ENCODE measurements around the gene CDK6. TPM values are rescaled to one million over a fixed set of nuclear protein-coding genes. Genes with fewer than 3 reads are reported as not detected.

CDK6 gene
- total RNA-seq, 2 donors from 2014 or later: 32.6 to 35.0 TPM

GRCh38 chr7:92880212-92881090 is 44.1 kb upstream of the CDK6 start:
- 96% methylated on average over 2 of the region's 2 CpGs; no CpG with 5 or more reads in 1 of the 2 donors for WGBS, 2 donors

DNA sequence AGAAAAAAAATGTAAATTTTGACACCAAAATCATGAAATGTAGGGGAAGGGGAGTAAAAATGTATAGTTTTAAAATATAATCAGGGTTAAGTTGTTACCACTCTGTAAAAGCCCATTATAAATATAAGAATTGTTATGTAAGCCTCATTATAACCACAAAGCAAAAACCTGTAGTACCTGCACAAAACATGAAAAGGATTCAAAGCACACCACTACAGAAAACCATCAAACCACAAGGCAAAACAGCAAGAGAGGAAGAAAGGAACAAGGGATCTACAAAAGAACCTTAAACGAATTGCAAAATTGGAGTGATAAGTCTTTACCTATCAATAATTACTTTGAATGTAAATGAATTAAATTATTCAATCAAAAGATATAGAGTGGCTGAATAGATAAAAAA is 41.0 kb upstream of the CDK6 start:
- H3K9me3 ChIP-seq: no peaks in the 10 kb centered on the region
- H3K27me3 ChIP-seq: no peaks in the 10 kb centered on the region
- intact Hi-C loops (cut with DNase I): no loop called here
- WGBS, 2 donors: 69 to 75% methylated on average over 1 of the region's 1 CpG
- H3K4me3 ChIP-seq: no peak overlapping the region
- H3K4me1 ChIP-seq: no peaks in the 10 kb centered on the region
- H3K36me3 ChIP-seq (replicated peaks in 1 of 2; ENCODE audit: insufficient read depth in 1 of 2, low read depth in 2 of 2): no peaks in the 10 kb centered on the region
- ATAC-seq: no peak
- no peak for DNase-seq
- no peak overlapping the region for H3K27ac ChIP-seq
- TF ChIP-seq, protein P1, sequence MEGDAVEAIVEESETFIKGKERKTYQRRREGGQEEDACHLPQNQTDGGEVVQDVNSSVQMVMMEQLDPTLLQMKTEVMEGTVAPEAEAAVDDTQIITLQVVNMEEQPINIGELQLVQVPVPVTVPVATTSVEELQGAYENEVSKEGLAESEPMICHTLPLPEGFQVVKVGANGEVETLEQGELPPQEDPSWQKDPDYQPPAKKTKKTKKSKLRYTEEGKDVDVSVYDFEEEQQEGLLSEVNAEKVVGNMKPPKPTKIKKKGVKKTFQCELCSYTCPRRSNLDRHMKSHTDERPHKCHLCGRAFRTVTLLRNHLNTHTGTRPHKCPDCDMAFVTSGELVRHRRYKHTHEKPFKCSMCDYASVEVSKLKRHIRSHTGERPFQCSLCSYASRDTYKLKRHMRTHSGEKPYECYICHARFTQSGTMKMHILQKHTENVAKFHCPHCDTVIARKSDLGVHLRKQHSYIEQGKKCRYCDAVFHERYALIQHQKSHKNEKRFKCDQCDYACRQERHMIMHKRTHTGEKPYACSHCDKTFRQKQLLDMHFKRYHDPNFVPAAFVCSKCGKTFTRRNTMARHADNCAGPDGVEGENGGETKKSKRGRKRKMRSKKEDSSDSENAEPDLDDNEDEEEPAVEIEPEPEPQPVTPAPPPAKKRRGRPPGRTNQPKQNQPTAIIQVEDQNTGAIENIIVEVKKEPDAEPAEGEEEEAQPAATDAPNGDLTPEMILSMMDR (IDR thresholded peaks at IDR 0.05): no peak
- no peak for TF ChIP-seq POLR2A (IDR thresholded peaks at IDR 0.05)

More at GRCh38 chr7:92880212-92881090, 44.1 kb upstream of the CDK6 start:
- Histone ChIP-seq H3K4me3 (no peak overlapping the region), H3K27me3 (no peaks in the 10 kb centered on the region), H3K9me3 (no peaks in the 10 kb centered on the region), H3K4me1 (no peaks in the 10 kb centered on the region), H3K36me3 (replicated peaks in 1 of 2; ENCODE audit: insufficient read depth in 1 of 2, low read depth in 2 of 2) (no peaks in the 10 kb centered on the region), H3K27ac (no peak overlapping the region)
- peak; percentile 33 for ATAC-seq
- peak in 2 of 4 donors; percentile 22 to 34 for DNase-seq
- no peak for TF ChIP-seq POLR2A (IDR thresholded peaks at IDR 0.05)
- TF ChIP-seq, protein P1 (IDR thresholded peaks at IDR 0.05): peak in 4 of 7 experiments; percentile 24 to 48 (median 38)
- intact Hi-C loops (cut with DNase I): no loop called here

GRCh38 chr7:92876836-92877235 is 40.5 kb upstream of the CDK6 start:
- TF ChIP-seq, protein P1 (IDR thresholded peaks at IDR 0.05): no peak
- TF ChIP-seq POLR2A (IDR thresholded peaks at IDR 0.05): no peak
- H3K4me1 ChIP-seq: no peaks in the 10 kb centered on the region
- DNase-seq: no peak
- no peak for ATAC-seq
- no peaks in the 10 kb centered on the region for H3K27me3 ChIP-seq
- no peaks in the 10 kb centered on the region for H3K9me3 ChIP-seq
- WGBS, 2 donors: 43 to 61% methylated on average over 1 of the region's 1 CpG
- H3K36me3 ChIP-seq (replicated peaks in 1 of 2; ENCODE audit: insufficient read depth in 1 of 2, low read depth in 2 of 2): no peaks in the 10 kb centered on the region
- no peak overlapping the region for H3K4me3 ChIP-seq
- H3K27ac ChIP-seq: no peak overlapping the region
- intact Hi-C loops (cut with DNase I): no loop called here

DNA sequence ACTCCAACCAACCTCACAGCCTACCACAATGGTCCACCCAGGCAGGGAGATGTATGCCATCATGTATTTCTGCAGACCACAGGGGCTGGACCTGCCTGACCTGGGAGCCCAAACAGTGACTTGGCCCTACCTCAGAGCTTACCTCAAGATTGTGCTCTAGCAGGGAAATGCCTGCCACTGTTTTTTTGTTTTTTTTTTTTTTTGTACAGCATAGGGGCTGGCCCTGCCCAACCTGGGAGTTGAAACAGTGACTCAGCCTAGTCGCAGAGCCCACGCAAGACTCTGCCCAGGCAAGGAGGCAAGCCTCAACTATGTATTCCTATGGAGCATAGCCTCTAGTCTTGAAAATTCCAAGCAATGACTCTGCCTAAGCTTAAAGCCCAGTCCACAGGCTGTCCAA is 39.3 kb upstream of the CDK6 start:
- Histone ChIP-seq H3K9me3 (no peaks in the 10 kb centered on the region), H3K27me3 (no peaks in the 10 kb centered on the region), H3K4me3 (no peak overlapping the region), H3K36me3 (replicated peaks in 1 of 2; ENCODE audit: insufficient read depth in 1 of 2, low read depth in 2 of 2) (no peaks in the 10 kb centered on the region), H3K27ac (no peak overlapping the region), H3K4me1 (no peaks in the 10 kb centered on the region)
- ATAC-seq (no peak), DNase-seq (no peak)
- intact Hi-C loops (cut with DNase I): no loop called here
- 86 to 95% methylated on average over 2 of the region's 2 CpGs for WGBS, 2 donors
- no peak for TF ChIP-seq POLR2A (IDR thresholded peaks at IDR 0.05)
- TF ChIP-seq, protein P1 (IDR thresholded peaks at IDR 0.05): no peak
